Activated CD8-positive, alpha-beta memory T cell treated with anti-CD3 and anti-CD28 coated beads, Interleukin-2, amount 50 U/mL, for 48 hours (primary cell): ENCODE data around the gene BARHL2.

Experiments
- DNase-seq: peaks from one replicate; pipeline ENCODE4 v3.0.0-alpha.2; 2020

BARHL2 gene

DNA sequence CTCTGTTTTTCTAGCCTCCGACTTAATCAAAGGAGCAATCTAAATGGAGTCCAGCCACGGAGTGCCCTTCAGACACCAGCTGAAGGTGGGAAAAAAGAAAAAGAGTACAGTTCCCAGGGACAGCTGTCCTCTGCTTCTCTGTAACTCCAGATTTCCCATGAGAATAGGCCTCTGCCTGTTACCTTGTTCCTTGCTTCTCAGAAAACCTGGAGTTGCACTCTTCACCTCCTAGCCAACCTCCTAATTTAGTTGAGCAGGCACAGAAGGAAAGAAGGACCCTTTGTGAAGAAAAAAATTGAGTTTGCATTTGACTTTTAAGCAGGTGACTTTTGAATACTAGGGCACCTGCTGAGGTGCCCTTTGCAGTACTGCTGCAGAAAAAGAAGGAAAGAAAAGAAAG, 8.3 kb downstream of the BARHL2 start:
- DNase-seq, result no peak

DNA sequence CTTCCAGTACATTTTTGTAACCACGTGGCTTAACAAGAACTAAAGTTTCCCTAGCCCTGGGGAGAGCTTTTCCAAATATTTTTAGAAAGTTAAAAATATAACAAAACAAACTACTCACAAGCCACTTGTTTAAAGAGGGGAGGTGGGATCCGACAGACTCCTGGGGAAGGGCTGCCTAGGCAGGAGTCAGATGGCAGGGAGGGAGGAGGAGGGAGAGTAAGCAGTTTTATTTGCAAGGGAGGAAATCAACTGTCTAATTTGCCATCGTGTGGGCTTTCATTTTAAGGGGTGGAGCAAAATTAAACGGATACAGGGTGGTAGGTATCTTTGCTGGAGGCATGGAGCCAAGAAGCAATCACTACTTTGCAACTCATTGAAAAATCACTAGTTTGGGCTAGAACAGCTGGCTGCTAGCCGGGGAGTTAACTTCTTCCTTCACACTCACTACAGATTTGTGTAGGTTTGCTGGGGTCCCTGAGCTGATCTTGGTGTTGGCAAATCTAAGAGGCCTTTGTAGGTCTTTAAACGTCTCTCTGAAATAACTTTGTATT, 8.8 kb downstream of the BARHL2 start:
- no peak for DNase-seq

DNA sequence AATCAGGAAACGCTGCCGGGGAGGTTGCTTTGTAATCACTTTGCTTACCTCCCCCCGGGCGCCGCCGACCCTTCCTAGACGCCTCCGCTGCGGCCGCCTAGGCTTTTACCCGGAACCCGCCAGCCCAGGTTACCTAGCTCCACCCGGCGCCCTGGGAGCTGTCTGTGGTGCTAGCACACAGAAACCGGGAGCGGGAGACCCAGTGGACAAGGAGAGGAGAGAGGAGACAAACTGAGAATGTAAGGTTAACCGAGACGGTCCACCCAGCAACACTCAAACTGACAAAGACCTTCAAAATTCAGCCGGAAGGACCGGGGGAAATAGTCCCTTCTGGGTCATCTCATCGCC, 9.8 kb downstream of the BARHL2 start:
- no peak for DNase-seq

DNA sequence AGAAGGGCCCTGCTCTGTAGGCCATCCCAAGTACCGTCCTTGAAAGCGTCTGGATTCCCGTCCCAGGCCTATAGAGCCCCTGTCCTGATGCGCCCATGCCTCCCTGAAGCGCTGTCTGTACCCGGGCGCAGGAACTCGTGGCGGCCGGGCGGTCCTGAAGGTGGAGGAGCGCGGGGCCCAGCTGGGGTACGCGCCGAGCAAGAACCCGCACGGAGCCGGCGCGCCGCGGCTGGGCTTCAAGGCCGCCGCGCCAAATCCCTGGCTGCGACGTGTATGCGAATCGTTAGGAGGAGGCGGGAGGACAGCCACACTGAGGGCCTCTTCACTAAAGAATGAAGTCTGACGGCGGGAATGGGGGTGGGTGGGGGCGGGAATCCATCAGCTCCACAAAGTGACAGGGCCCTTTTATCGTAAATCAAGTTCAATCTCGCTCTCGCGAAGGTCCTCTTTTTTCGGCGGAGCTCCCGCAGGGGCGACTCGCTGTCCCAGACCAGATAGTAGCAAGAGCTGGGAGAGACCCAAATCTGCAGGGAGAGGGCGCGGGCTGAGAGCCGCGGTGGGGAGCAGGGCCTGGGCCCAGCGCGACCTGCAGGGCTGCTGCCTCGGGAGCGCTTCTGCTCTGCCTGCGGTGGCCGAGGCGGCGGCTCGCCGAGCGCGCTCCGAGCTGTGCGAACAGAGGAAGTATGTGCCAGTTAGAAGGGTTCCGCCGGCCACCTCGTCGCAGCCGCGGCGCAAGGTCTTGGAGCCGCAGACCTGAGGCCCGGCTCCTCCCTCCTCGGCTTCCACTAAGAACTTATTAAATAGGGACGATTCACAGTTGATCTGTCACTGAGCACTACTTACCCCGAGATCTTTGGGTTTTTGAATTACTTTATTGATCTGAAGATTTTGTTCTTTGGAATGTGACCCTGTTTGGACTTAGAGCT, 10.4 kb downstream of the BARHL2 start:
- DNase-seq, result peak; percentile 66

DNA sequence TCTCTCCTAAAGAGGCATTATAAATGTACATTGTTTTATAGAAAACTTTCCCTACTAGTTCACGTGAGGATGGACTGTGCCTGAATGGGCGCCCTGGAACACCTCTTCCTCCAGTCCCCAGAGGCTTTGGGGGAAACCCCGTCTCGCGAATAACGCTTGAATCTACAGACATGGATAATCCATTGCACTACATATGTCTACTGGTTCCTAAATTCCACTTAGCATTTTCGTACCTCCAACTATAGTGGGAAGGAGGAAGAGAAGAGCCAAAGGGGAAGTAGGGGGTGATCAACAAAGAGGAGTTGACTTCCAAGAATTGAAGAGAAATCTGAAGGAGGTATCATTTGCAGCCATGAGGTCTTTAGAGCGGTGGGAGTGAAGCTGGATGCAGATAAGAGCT, 11.1 kb downstream of the BARHL2 start:
- DNase-seq, result no peak

DNA sequence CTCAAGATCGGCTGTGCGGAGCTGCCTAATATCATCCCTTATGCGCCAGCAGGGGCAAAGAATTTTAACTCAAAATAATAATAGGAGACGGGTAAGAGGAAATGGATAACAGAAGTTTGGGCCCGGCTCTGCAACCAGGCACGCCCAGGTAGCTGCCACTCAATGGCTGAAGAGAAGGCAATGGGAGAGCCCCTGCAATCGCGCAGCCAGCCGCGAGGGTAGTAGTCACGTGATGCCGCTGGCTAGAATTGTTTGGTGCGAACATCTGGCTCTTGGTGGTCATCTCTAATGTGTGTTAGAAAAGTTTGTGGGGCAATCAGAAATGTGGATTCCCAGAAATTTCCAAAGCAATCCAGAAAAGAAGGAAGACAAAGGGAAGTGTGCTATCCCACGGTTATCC, 12.3 kb downstream of the BARHL2 start:
- no peak for DNase-seq

DNA sequence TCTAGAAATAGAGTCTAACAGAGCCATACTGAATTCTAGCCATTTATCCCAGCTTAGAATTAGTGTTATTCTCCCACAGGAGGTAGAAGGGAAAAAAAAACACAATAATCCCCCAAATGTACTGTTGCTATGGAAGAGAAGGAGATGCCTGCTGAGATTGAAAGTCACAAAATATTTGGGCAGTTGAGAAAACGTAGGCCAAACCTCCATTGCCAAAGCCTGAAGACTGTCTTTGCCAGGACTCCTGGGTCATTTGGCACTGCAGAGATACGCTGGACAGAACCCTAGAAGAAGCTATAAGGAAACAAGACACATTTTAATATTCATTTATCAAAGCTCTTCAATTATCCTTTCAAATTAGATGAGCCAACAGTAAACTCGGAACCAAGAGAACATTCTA, 22.3 kb downstream of the BARHL2 start:
- DNase-seq, result no peak

DNA sequence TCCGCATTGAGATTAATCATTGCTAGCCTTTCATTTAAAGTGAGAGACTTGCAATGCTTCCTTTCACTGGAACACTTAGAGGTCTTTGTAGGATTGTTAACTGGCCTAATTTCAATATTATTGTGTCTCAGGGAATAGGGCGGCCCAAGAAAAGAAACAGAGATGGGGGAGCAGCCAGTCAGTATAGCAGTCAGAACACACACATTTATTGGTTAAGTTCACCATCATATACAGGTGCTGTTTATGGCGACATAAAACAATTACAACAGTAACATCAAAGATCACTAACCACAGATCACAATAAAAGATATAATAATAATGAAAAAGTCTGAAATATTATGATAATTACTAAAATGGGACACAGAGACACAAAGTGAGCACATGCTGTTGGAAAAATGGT, 29.4 kb downstream of the BARHL2 start:
- DNase-seq, result no peak

DNA sequence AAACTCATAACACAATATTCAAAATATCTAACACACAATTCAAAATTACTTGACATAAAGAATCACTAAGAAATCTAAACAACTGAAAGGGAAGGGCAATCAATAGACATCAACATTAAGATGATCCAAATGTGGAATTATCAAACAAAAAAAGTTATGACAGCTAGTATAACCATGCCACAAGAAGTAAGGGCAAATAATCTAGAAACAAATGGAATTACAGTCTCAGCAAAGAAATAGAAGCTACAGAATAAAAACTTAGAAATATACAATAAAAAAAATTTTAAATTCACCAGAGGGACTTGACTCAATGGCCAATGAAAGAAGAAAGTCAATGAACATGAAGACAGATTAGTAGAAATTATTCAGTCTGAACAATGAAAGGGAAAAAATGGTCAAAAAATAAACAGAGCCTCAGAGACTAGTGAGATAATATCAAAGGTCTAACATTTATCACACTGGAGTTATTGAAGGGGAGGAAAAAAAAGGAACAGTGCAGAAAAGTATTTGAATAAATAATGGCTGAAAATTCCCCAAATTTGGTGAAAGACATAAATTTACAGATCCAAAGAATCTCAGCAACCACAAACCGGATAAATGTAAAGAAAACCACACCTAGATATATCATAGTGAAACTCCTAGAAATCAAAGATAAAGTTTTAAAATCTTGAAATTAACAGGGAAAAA, 41.8 kb downstream of the BARHL2 start:
- DNase-seq, result no peak

DNA sequence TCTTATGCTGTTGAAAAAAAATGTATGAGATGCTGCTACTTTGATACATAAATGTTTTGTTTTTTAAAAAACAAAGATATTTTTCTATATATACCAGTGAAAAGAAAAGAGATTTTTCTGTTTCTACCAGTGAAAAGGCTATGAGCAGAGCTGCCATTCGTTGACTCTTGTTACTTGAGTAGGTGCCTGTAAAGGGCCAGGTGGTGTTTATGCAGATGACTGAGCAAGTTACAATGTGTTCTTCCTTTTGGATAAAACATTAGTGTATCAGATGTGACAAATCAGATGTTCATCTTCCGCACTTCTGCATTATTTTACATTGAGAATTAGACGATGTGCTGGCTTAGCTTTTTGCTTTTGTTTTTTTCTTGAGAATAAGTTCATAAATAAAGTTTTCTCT, 45.4 kb downstream of the BARHL2 start:
- DNase-seq, result no peak

DNA sequence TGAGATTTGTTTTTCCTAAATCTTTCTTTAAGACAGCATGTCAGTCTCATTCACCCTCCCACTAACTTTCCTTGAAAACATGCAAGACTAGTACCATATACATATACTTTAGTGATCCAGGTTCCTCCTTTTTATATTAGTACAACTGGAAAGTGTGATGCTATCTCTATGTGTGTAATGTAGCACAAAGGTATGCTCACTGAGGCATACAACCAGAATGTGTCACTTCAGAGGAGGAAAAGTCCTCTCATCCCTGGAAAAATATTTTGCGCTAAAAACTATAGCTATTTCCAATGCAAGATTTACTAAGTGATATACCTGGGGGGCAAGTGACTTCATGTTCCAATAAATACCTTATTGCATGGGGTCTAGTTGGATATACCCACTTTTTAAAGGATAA, 45.9 kb downstream of the BARHL2 start:
- no peak for DNase-seq
